HEK293 (cell line): Measurements from ENCODE around the gene KCNQ4.

Experiments
- CTCF ChIA-PET: fragments of 350-600 bp; formaldehyde crosslinking; extraction: SDS; loops from one replicate; lab custom pipeline; 2021; ENCODE audit warnings: antibody characterized with exemption; lab: Yijun Ruan, JAX
- POLR2A ChIA-PET: fragments of 300-600 bp; formaldehyde crosslinking; extraction: SDS; loops from one replicate; lab custom pipeline; 2020; ENCODE audit warnings: antibody characterized with exemption, inconsistent platforms; lab: Yijun Ruan, JAX
- H3K27ac ChIP-seq: fragments of 200-500 bp; sonication (Bioruptor generic); 2 replicates; pipeline ENCODE4 v1.5.1; 2014; ENCODE audit warnings: low read depth, low read length, control low read depth, inconsistent platforms; ENCODE audit errors: extremely low read depth
- H3K36me3 ChIP-seq, 2 experiments: fragments of 200-500 bp in 1 of 2; sonication (Bioruptor generic) in 1 of 2; 1 replicate in 1 of 2; 2 replicates in 1 of 2; pipeline ENCODE4 v1.5.1; 2014 to 2017; ENCODE audit warnings: inconsistent platforms in 2 of 2, low read length in 2 of 2; ENCODE audit not compliant: control insufficient read depth in 2 of 2, insufficient read depth in 1 of 2
- H3K4me1 ChIP-seq: fragments of 200-500 bp; sonication (Bioruptor generic); 2 replicates; pipeline ENCODE4 v1.5.1; 2014; ENCODE audit warnings: mild to moderate bottlenecking, low read length, inconsistent platforms; ENCODE audit not compliant: control insufficient read depth, insufficient read depth
- H3K4me3 ChIP-seq: 2 replicates; pipeline ENCODE4 v1.5.1; 2011; ENCODE audit warnings: low read depth, mild to moderate bottlenecking, control low read depth, low read length, moderate library complexity
- H3K9me3 ChIP-seq: fragments of 200-500 bp; sonication (Bioruptor generic); 2 replicates; pipeline ENCODE4 v1.5.1; 2014; ENCODE audit warnings: low read depth, low read length, inconsistent platforms; ENCODE audit not compliant: control insufficient read depth, insufficient read depth
- GFI1B ChIP-seq: fragments of 450-650 bp; formaldehyde crosslinking; IDR thresholded peaks from 2 replicates; pipeline ENCODE4 v1.5.1; 2016; ENCODE audit warnings: missing biosample characterization, missing genetic modification characterization
- IKZF3 ChIP-seq: fragments of 450-650 bp; IDR thresholded peaks from 2 replicates; pipeline ENCODE4 v1.5.0; 2018; ENCODE audit warnings: missing biosample characterization, mild to moderate bottlenecking, missing genetic modification characterization, moderate library complexity
- SETDB1 ChIP-seq: IDR thresholded peaks from one replicate; pipeline ENCODE4 v1.6.1; 2017; ENCODE audit warnings: mild to moderate bottlenecking, low read length, moderate library complexity, mixed read lengths; ENCODE audit not compliant: insufficient read length
- TRIM28 ChIP-seq: IDR thresholded peaks from 2 replicates; pipeline ENCODE4 v1.6.1; 2011; ENCODE audit warnings: low read length, control low read depth, borderline replicate concordance
- ZBTB17 ChIP-seq: fragments of 450-650 bp; formaldehyde crosslinking; IDR thresholded peaks from 2 replicates; pipeline ENCODE4 v1.5.1; 2016; ENCODE audit warnings: missing biosample characterization, missing genetic modification characterization
- ZNF174 ChIP-seq: fragments of 450-650 bp; formaldehyde crosslinking; IDR thresholded peaks from 2 replicates; pipeline ENCODE4 v1.5.0; 2017; ENCODE audit warnings: missing biosample characterization, mild to moderate bottlenecking, missing genetic modification characterization
- ZNF184 ChIP-seq: fragments of 450-650 bp; IDR thresholded peaks from 2 replicates; pipeline ENCODE4 v1.5.1; 2018; ENCODE audit warnings: missing biosample characterization, mild to moderate bottlenecking, missing genetic modification characterization
- ZNF280D ChIP-seq: fragments of 450-650 bp; formaldehyde crosslinking; IDR thresholded peaks from 2 replicates; pipeline ENCODE4 v1.5.1; 2016; ENCODE audit warnings: missing biosample characterization, missing genetic modification characterization
- ZNF350 ChIP-seq: fragments of 450-650 bp; formaldehyde crosslinking; IDR thresholded peaks from 2 replicates; pipeline ENCODE4 v1.5.0; 2017; ENCODE audit warnings: missing biosample characterization, mild to moderate bottlenecking, missing genetic modification characterization
- ZNF398 ChIP-seq: fragments of 450-650 bp; formaldehyde crosslinking; IDR thresholded peaks from 2 replicates; pipeline ENCODE4 v1.5.1; 2017; ENCODE audit warnings: missing biosample characterization, missing genetic modification characterization
- ZNF501 ChIP-seq: fragments of 450-650 bp; formaldehyde crosslinking; IDR thresholded peaks from 2 replicates; pipeline ENCODE4 v1.5.1; 2016; ENCODE audit warnings: missing biosample characterization, missing genetic modification characterization
- ZNF521 ChIP-seq: fragments of 450-650 bp; formaldehyde crosslinking; IDR thresholded peaks from 2 replicates; pipeline ENCODE4 v1.5.1; 2017; ENCODE audit warnings: missing biosample characterization, mild to moderate bottlenecking, missing genetic modification characterization
- ZNF529 ChIP-seq: fragments of 450-650 bp; formaldehyde crosslinking; IDR thresholded peaks from 2 replicates; pipeline ENCODE4 v1.5.1; 2017; ENCODE audit warnings: missing genetic modification characterization, missing biosample characterization; ENCODE audit not compliant: insufficient replicate concordance
- ZNF560 ChIP-seq: fragments of 450-650 bp; formaldehyde crosslinking; IDR thresholded peaks from 2 replicates; pipeline ENCODE4 v1.5.1; 2017; ENCODE audit warnings: missing biosample characterization, missing genetic modification characterization, borderline replicate concordance
- ZNF571 ChIP-seq: fragments of 450-650 bp; formaldehyde crosslinking; IDR thresholded peaks from 2 replicates; pipeline ENCODE4 v1.5.0; 2017; ENCODE audit warnings: missing biosample characterization, missing genetic modification characterization
- ZNF600 ChIP-seq: fragments of 450-650 bp; formaldehyde crosslinking; IDR thresholded peaks from 2 replicates; pipeline ENCODE4 v1.5.1; 2016; ENCODE audit warnings: missing biosample characterization, missing genetic modification characterization
- ZNF670 ChIP-seq: fragments of 450-650 bp; formaldehyde crosslinking; IDR thresholded peaks from 2 replicates; pipeline ENCODE4 v1.5.1; 2016; ENCODE audit warnings: missing biosample characterization, missing genetic modification characterization, low read depth
- ZNF76 ChIP-seq: fragments of 450-650 bp; formaldehyde crosslinking; IDR thresholded peaks from 2 replicates; pipeline ENCODE4; 2016; ENCODE audit warnings: low read depth, missing biosample characterization, missing genetic modification characterization, borderline replicate concordance
- TF ChIP-seq, protein P1 (sequence below): fragments of 450-650 bp; formaldehyde crosslinking; conservative IDR thresholded peaks from 2 replicates; pipeline ENCODE4 v1.5.1; 2016; ENCODE audit warnings: low read depth, missing biosample characterization, missing genetic modification characterization
- TF ChIP-seq, protein P2 (sequence below): fragments of 450-650 bp; formaldehyde crosslinking; IDR thresholded peaks from 2 replicates; pipeline ENCODE4 v1.5.1; 2016; ENCODE audit warnings: missing biosample characterization, missing genetic modification characterization

The KCNQ4 gene

GRCh38 chr1:40786995-40787705 is 3.6 kb downstream of the KCNQ4 start (continued):
- TF ChIP-seq SETDB1, result no peak
- no peak for TF ChIP-seq ZNF670
- no peak for TF ChIP-seq ZBTB17 (tag by site-specific recombination)
- TF ChIP-seq ZNF350 (tag by site-specific recombination), result no peak
- no peak for TF ChIP-seq GFI1B
- TF ChIP-seq TRIM28, result no peak
- TF ChIP-seq ZNF560 (tag by site-specific recombination), result no peak
- TF ChIP-seq ZNF501 (tag by site-specific recombination), result no peak
- TF ChIP-seq, protein P1, sequence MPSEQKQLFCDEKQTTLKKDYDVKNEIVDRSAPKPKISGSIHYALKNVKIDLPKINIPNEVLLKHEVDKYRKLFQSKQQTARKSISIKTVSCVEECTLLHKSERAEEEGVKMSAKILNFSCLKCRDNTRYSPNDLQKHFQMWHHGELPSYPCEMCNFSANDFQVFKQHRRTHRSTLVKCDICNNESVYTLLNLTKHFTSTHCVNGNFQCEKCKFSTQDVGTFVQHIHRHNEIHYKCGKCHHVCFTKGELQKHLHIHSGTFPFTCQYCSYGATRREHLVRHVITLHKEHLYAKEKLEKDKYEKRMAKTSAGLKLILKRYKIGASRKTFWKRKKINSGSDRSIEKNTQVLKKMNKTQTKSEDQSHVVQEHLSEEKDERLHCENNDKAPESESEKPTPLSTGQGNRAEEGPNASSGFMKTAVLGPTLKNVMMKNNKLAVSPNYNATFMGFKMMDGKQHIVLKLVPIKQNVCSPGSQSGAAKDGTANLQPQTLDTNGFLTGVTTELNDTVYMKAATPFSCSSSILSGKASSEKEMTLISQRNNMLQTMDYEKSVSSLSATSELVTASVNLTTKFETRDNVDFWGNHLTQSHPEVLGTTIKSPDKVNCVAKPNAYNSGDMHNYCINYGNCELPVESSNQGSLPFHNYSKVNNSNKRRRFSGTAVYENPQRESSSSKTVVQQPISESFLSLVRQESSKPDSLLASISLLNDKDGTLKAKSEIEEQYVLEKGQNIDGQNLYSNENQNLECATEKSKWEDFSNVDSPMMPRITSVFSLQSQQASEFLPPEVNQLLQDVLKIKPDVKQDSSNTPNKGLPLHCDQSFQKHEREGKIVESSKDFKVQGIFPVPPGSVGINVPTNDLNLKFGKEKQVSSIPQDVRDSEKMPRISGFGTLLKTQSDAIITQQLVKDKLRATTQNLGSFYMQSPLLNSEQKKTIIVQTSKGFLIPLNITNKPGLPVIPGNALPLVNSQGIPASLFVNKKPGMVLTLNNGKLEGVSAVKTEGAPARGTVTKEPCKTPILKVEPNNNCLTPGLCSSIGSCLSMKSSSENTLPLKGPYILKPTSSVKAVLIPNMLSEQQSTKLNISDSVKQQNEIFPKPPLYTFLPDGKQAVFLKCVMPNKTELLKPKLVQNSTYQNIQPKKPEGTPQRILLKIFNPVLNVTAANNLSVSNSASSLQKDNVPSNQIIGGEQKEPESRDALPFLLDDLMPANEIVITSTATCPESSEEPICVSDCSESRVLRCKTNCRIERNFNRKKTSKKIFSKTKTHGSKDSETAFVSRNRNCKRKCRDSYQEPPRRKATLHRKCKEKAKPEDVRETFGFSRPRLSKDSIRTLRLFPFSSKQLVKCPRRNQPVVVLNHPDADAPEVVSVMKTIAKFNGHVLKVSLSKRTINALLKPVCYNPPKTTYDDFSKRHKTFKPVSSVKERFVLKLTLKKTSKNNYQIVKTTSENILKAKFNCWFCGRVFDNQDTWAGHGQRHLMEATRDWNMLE (tag by site-specific recombination), result no peak

DNA sequence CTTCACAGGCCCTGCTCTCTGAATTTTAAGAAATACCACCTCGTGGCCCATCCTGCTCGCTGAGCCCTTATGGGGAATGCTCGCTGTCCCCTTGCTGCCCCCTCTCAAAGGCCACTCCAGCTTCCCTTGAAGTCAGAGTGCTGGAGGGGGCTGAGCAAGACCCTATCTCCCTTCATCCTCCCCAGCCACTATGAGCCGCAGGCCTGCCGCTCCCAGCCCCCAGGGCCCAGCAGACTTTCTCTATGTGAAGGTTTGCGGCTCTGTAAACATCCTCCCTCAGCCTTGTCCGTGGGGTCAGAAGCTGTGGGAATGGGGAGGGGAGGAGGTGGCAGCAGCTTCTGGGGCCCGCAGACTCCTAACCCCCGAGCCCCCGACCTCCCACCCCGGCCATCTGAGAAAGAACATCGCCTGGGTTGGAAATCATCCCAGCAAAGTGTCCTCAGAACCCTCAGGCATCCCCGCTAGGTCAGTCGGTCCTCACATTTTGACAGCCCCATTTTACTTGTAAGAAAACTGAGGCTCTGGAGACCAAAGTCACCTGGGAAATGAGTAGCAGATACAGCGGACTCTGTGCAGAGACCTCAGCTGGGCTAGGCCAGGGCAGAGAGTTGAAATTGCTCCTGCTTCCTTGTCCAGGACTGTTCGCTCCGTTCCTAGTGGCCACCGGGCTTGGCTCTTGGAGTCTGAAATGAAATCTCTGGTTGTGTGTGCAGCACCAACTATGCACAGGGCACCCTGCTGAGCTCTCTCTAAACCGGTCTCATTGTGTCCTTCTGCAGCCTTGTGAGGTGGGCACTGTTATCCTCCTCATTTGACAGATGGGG is 4.4 kb downstream of the KCNQ4 start:
- no peaks in the 10 kb centered on the region for H3K36me3 ChIP-seq
- ChIA-PET CTCF (interaction anchor here (0.6 to 3.6 kb wide), 4 partner anchors 13 to 680 kb away, joined by 3 to 15 read pairs (median 6); no protein-coding TSS in a partner anchor), POLR2A (no interaction called here)
- TF ChIP-seq ZNF184 (tag by site-specific recombination), result no peak
- TF ChIP-seq ZNF571 (tag by site-specific recombination), result no peak
- no peak for TF ChIP-seq ZNF280D
- no peak for TF ChIP-seq IKZF3 (tag by site-specific recombination)
- TF ChIP-seq, protein P2, sequence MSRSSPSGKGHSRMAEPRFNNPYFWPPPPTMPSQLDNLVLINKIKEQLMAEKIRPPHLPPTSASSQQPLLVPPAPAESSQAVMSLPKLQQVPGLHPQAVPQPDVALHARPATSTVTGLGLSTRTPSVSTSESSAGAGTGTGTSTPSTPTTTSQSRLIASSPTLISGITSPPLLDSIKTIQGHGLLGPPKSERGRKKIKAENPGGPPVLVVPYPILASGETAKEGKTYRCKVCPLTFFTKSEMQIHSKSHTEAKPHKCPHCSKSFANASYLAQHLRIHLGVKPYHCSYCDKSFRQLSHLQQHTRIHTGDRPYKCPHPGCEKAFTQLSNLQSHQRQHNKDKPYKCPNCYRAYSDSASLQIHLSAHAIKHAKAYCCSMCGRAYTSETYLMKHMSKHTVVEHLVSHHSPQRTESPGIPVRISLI (tag by site-specific recombination), result no peak
- no peak for TF ChIP-seq ZNF521 (tag by site-specific recombination)
- no peak for TF ChIP-seq ZNF600 (tag by site-specific recombination)
- TF ChIP-seq ZNF76 (tag by site-specific recombination), result no peak
- no peak for TF ChIP-seq ZNF398 (tag by site-specific recombination)
- no peak for TF ChIP-seq ZNF529 (tag by site-specific recombination)
- no peak for TF ChIP-seq ZNF174
- H3K4me1 ChIP-seq, result peaks cover 4% of the 10 kb centered on the region; the same call in 1 of the 2 replicates
- H3K27ac ChIP-seq, result no peak overlapping the region
- no peak overlapping the region for H3K4me3 ChIP-seq
- no peaks in the 10 kb centered on the region for H3K9me3 ChIP-seq
